Lung (tissue), 12 donors: ENCODE results near the gene KCNJ14. TPM values are rescaled to one million over a fixed set of nuclear protein-coding genes. Genes with fewer than 3 reads are reported as not detected.
A peak's percentile ranks its signal among the peaks of the same experiment; 100 is the strongest.

Experiments used
- ATAC-seq: fragments of 200-7000 bp; cut with Tn5 transposase; one replicate; pipeline ENCODE4 v1.9.1; 2020; ENCODE audit warnings: moderate number of reproducible peaks; ENCODE audit not compliant: insufficient read depth, low FRiP score
- DNase-seq, 3 donors: peaks; one replicate each; pipeline ENCODE4 v3.0.0-alpha.2; 2013 to 2017
- H3K27ac ChIP-seq, 2 donors: one replicate each; pipeline ENCODE4 v1.5.1; 2013; ENCODE audit warnings: mild to moderate bottlenecking in 2 of 2, moderate library complexity in 2 of 2, control low read depth in 1 of 2, inconsistent platforms in 1 of 2, low read depth in 1 of 2, low read length in 1 of 2
- H3K27me3 ChIP-seq, 3 donors: one replicate each; pipeline ENCODE4 v1.5.1; 2013; ENCODE audit warnings: low read length in 2 of 3; ENCODE audit not compliant: control insufficient read depth in 3 of 3, insufficient read depth in 3 of 3
- H3K36me3 ChIP-seq, 4 donors: one replicate each; pipeline ENCODE4 v1.5.1; 2013; ENCODE audit warnings: low read length in 4 of 4, mild to moderate bottlenecking in 1 of 4, moderate library complexity in 1 of 4; ENCODE audit not compliant: control insufficient read depth in 4 of 4, insufficient read depth in 4 of 4
- H3K4me1 ChIP-seq, 5 donors: one replicate each; pipeline ENCODE4 v1.5.1; 2013; ENCODE audit warnings: low read length in 5 of 5, mild to moderate bottlenecking in 2 of 5, moderate library complexity in 1 of 5; ENCODE audit not compliant: control insufficient read depth in 5 of 5, insufficient read depth in 5 of 5
- H3K4me3 ChIP-seq: one replicate; pipeline ENCODE4 v1.5.1; 2013; ENCODE audit warnings: mild to moderate bottlenecking, control low read depth, moderate library complexity
- H3K9ac ChIP-seq, 2 donors: one replicate each; pipeline ENCODE4 v1.5.1; 2013; ENCODE audit warnings: low read length in 2 of 2, control low read depth in 1 of 2; ENCODE audit not compliant: insufficient read depth in 1 of 2
- H3K9me3 ChIP-seq, 4 donors: one replicate each; pipeline ENCODE4 v1.5.1; 2013; ENCODE audit warnings: low read length in 3 of 4, mild to moderate bottlenecking in 1 of 4, moderate library complexity in 1 of 4; ENCODE audit not compliant: control insufficient read depth in 4 of 4, insufficient read depth in 3 of 4
- CTCF ChIP-seq: IDR thresholded peaks from 2 replicates; pipeline ENCODE4 v1.5.1; 2012; ENCODE audit warnings: mild to moderate bottlenecking; ENCODE audit errors: control extremely low read depth, extremely low read depth
- WGBS, 2 donors: extraction: QIAGEN DNeasy Blood & Tissue Kit; methylation state at CpG; one replicate each; pipeline ENCODE4 v1.1.7; 2013; 5-methylcytosine and 5-hydroxymethylcytosine counted together
- polyA plus RNA-seq, 2 donors: library from polyadenylated mRNA; stranded (reverse); fragments of 200-250 nt; gene quantifications; one replicate each; pipeline ENCODE4 v1.2.1, GENCODE V29; 2013
- total RNA-seq, 2 donors: library from RNA; depleted of rRNA in 1 of 2; stranded (reverse); fragments of >200 nt in 1 of 2; gene quantifications; one replicate each; pipeline ENCODE4 v1.2.1, GENCODE V29; 2014 to 2021
- donor health status: control.
- donor health status: control.
- donor health status: Bipolar disorder and iron deficiency.
- donor health status: healthy.
- donor health status: DM: yes; HTN: yes; CAD: no.

The KCNJ14 gene
- total and polyA plus RNA-seq, 4 donors, result 0.21 to 0.83 (median 0.59) TPM

DNA sequence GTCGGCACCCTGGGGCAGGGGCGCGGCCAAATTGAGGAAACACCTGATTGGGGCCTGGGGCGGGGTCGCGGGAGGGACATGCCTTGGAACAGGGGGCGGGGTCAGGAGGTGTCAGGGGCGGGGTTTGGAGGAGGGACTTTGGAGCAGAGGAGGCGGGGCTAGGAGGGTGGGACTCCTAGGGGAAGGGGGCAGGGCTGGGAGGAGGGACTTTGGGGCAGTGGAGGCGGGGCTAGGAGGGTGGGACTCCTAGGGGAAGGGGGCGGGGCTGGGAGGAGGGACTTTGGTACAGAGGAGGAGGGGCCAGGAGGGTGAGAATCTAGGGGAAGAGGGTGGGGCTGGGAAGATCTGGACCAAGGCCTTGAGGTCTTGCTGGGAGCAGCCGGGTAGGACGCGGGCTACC lies 40.0 kb upstream of the KCNJ14 start:
- no peak overlapping the region for H3K9ac ChIP-seq
- H3K27ac ChIP-seq, result no peak overlapping the region
- no peak for TF ChIP-seq CTCF
- no peaks in the 10 kb centered on the region for H3K9me3 ChIP-seq
- H3K27me3 ChIP-seq, result peaks cover 0 to 6% (median 0%) of the 10 kb centered on the region in 3 donors
- ATAC-seq (peak; percentile 88), DNase-seq (peak in 2 of 3 donors; percentile 31 to 67)
- no peaks in the 10 kb centered on the region for H3K36me3 ChIP-seq
- no peak overlapping the region for H3K4me3 ChIP-seq
- peaks cover 0 to 5% (median 0%) of the 10 kb centered on the region in 5 donors for H3K4me1 ChIP-seq
- 7 to 20% methylated on average over 13 to 14 of the region's 14 CpGs for WGBS, 2 donors

DNA sequence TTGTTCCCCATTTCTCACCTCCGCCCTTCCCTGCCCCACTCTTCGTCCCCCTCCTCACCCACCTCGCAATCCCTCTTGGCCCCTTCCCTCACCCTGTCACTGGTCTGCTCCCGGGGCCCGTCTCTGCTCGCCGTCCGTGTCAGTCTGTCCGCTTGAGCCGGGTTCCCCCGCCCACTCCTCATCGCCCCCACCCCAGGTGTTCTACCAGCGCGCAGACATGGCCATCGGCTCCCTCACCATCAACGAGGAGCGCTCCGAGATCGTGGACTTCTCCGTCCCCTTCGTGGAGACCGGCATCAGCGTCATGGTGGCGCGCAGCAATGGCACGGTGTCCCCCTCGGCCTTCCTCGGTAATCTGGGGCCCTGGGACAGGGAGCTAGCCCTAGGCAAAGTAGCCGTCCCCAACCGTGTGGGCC lies 39.6 kb upstream of the KCNJ14 start:
- no peak for TF ChIP-seq CTCF
- Histone ChIP-seq H3K27ac (no peak overlapping the region), H3K27me3 (peaks cover 0 to 6% (median 0%) of the 10 kb centered on the region in 3 donors), H3K36me3 (no peaks in the 10 kb centered on the region), H3K9ac (no peak overlapping the region), H3K4me3 (no peak overlapping the region), H3K4me1 (peaks cover 0 to 5% (median 0%) of the 10 kb centered on the region in 5 donors), H3K9me3 (no peaks in the 10 kb centered on the region)
- ATAC-seq (no peak), DNase-seq (no peak)
- WGBS, 2 donors, result 37% methylated on average over 30 of the region's 30 CpGs

GRCh38 chr19:48417421-48417820 lies 38.0 kb upstream of the KCNJ14 start:
- Histone ChIP-seq H3K9ac (no peak overlapping the region), H3K4me1 (peaks cover 0 to 5% (median 0%) of the 10 kb centered on the region in 5 donors), H3K9me3 (no peaks in the 10 kb centered on the region), H3K4me3 (no peak overlapping the region), H3K36me3 (no peaks in the 10 kb centered on the region), H3K27ac (no peak overlapping the region), H3K27me3 (peaks cover 0 to 6% (median 0%) of the 10 kb centered on the region in 3 donors)
- no peak for ATAC-seq
- 68 to 85% methylated on average over 7 of the region's 7 CpGs for WGBS, 2 donors
- no peak for TF ChIP-seq CTCF
- no peak for DNase-seq
